ENCODE results near the gene DIP2C.

DIP2C gene

DNA sequence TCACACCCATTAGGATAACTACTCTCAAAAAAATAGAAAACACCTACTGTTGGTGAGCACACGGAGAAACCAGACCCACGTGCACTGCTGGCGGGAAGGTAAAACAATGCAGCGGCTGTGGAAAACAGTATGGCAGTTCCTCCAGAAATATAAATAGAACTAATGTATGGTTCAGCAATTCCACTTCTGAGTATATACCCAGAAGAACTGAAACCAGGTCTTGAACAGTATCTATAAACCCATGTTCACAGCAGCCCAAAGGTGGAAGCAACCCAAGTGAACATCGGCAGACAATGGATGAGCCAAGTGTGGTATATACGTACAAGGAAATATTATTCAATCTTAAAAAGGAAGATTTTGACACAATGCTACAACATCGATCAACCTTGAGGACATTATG lies 389.5 kb downstream of the DIP2C start:
- no peak for DNase-seq (ENCODE audit: low read depth)
- TF ChIP-seq, protein P1, sequence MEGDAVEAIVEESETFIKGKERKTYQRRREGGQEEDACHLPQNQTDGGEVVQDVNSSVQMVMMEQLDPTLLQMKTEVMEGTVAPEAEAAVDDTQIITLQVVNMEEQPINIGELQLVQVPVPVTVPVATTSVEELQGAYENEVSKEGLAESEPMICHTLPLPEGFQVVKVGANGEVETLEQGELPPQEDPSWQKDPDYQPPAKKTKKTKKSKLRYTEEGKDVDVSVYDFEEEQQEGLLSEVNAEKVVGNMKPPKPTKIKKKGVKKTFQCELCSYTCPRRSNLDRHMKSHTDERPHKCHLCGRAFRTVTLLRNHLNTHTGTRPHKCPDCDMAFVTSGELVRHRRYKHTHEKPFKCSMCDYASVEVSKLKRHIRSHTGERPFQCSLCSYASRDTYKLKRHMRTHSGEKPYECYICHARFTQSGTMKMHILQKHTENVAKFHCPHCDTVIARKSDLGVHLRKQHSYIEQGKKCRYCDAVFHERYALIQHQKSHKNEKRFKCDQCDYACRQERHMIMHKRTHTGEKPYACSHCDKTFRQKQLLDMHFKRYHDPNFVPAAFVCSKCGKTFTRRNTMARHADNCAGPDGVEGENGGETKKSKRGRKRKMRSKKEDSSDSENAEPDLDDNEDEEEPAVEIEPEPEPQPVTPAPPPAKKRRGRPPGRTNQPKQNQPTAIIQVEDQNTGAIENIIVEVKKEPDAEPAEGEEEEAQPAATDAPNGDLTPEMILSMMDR (IDR thresholded peaks at IDR 0.05; ENCODE audit: control insufficient read depth, extremely low read depth, insufficient read depth) = no peak
- H3K4me3 ChIP-seq (ENCODE audit: low read depth, low read length) = no peak overlapping the region

DNA sequence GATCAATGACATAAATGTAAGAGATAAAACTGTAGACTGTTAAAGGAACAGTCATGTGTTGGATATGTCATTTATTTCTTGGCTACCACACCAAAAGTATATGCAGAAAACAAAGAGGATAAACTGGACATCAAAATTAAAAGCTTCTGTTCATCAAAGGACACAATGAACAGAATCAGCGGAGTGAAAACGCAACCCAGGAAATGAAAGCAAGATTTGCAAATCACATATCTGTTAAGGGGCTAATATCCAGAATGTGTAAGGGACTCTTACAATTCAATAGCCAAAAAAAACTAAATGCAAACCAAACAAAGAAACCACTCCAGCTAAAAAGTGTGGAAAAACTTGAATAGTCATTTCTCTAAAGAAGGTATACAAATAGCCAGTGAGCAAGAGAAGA lies 390.0 kb downstream of the DIP2C start:
- no peak overlapping the region for H3K4me3 ChIP-seq (ENCODE audit: low read depth, low read length)
- TF ChIP-seq, protein P1 (IDR thresholded peaks at IDR 0.05; ENCODE audit: control insufficient read depth, extremely low read depth, insufficient read depth) = no peak
- no peak for DNase-seq (ENCODE audit: low read depth)

DNA sequence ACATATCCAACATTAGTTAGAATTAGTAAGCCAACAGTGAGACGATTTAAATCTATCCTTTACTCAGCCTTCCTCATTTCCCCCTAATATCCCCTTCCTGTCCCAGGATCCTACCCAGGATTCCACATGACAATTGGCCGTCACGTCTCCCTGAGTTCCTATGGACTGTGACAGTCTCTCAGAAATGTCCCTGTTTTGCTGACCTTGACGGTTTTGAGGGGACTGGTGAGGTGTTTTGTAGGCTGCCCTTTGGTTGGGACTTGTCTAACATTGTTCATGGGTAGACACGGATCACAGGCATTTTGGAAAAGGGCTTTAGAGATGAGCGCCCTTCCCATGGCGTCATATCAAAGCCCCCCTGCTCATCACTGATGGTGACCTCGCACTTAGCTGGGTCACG lies 391.4 kb downstream of the DIP2C start:
- no peak for DNase-seq (ENCODE audit: low read depth)
- H3K4me3 ChIP-seq (ENCODE audit: low read depth, low read length) = no peak overlapping the region
- TF ChIP-seq, protein P1 (IDR thresholded peaks at IDR 0.05; ENCODE audit: control insufficient read depth, extremely low read depth, insufficient read depth) = no peak

DNA sequence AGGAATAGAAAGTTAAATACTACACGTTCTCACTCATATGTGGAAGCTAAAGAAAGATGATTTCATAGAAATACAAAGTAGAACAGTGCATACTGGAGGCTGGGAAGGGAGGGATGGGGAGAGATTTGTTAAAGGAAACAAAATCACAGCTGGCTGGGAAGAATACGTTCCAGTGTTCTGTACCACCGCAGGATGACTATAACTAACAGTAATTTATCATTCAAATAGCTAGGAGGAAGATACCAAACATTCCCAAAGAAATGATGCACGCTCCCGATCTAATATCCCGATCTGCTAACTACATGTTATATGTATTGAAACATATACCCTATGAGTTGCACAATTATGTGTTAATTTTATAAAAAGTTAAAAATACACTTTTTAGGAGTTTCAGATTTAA lies 391.9 kb downstream of the DIP2C start:
- TF ChIP-seq, protein P1 (IDR thresholded peaks at IDR 0.05; ENCODE audit: control insufficient read depth, extremely low read depth, insufficient read depth) = no peak
- H3K4me3 ChIP-seq (ENCODE audit: low read depth, low read length) = no peak overlapping the region
- DNase-seq (ENCODE audit: low read depth) = no peak

DNA sequence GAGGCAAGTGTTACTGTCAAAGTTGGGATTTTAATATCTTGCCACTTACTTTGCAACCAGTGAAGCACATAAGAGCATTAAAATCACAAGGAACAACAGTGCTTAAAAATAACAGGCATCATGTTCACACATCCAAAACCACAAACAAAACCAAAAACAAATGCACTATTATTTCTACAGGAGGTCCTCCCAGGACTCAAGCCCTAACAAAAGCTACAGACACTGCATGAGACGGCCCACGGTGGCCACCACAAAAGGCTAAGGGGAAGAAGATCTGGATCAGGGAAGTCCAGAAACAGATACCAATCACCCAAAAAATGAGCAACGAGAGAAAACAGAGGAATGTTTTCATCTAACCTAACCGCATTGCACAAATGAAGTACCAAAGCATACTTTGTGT lies 395.8 kb downstream of the DIP2C start:
- no peak overlapping the region for H3K4me3 ChIP-seq (ENCODE audit: low read depth, low read length)
- DNase-seq (ENCODE audit: low read depth) = no peak
- TF ChIP-seq, protein P1 (IDR thresholded peaks at IDR 0.05; ENCODE audit: control insufficient read depth, extremely low read depth, insufficient read depth) = no peak

DNA sequence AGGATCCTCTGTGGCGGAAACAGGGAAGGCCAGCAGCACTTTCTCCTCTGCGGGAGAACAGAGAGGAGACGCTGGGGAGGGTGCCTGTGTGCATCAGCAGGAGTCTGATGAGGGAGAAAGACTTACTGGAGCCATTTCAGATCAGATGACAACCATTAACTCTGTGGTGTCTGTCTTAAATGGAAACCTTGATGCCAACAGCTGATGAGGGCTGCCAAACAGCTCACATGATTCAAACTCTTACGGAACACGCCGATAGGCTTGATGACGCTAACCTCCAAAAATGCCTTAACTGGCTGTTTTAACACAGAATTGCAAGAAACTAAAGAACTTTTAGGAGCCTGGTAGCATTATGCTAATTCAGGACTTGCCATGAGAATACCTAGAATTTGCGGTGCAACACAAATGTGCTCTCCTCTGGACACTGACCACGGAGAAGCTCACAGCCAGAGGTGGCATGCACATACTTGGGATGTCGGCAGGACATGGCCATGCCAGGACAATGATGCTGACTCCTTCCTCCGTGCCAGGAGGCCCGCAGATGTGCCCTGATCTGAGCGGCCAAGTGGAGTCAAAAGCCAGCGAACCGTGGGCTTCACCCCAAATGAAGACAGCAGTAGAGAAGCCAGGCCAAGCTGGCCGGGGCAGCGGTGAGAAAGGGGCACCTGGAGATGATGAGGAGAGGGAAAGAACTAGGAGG lies 399.3 kb downstream of the DIP2C start:
- TF ChIP-seq, protein P1 (IDR thresholded peaks at IDR 0.05; ENCODE audit: control insufficient read depth, extremely low read depth, insufficient read depth) = no peak
- no peak overlapping the region for H3K4me3 ChIP-seq (ENCODE audit: low read depth, low read length)
- DNase-seq (ENCODE audit: low read depth) = no peak

DNA sequence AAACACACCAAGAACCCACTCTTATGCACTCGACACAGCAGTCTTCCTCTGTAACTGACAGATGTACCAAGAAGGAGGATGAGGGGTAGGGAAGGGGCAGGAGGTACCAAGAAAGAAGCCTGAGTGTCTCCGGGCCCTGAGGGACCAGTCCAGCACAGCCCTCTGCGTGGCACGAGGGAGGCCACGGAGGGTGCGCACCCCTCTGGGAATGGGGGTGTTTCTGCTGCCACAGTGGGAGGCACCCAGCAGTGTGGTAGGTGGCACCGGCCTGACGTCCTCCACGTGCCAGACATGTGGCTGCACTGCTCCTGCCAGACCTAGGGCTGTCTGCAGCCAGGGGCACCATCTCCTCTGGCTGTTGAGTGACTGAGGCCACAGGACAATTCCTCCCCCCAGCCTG lies 399.9 kb downstream of the DIP2C start:
- TF ChIP-seq, protein P1 (IDR thresholded peaks at IDR 0.05; ENCODE audit: control insufficient read depth, extremely low read depth, insufficient read depth) = no peak
- H3K4me3 ChIP-seq (ENCODE audit: low read depth, low read length) = no peak overlapping the region
- no peak for DNase-seq (ENCODE audit: low read depth)
